ENCODE results near the gene TMEM255B.

Gene TMEM255B

DNA sequence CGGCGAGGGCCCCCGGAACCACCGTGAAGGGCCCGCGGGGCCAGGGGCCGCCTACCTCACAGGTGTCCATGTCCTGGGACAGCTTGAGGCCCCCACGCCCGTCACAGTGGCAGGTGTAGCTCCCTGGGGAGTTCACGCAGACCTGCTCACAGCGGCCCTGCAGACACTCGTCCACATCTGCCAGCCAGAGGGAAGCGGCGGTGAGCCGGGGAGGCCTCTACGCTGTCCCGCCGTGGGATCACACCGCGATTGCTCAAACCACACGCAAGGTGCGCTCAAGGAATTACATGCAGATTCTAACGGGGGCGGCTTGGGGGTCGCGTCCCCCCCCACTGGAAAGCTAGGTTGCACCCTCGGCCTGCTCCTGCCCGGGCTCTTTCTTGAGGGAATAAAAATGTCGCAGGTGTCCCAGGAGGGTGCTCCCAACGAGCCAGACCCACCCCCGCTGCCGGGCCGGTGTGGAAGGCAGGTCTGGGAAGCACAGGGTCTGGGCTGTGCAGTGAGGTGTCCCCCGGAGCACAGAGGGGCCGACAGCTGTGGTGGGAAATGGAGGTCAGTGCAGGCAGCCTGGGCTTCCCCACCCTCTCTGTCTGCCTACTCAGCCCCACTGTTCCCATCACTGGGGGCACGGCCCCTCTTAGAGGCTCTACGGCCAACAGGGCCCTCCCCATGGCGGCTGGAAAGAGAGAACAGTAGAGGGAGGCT lies 75.6 kb downstream of the TMEM255B start:
- TF ChIP-seq CTCF (IDR thresholded peaks at IDR 0.05; ENCODE audit: control insufficient read depth, insufficient read depth, low read depth, low read length, missing control alignments) = no peak
- DNase-seq (ENCODE audit: low read depth) = no peak
- H3K4me3 ChIP-seq (ENCODE audit: control insufficient read depth, low read depth, low read length) = no peak overlapping the region

GRCh38 chr13:113835461-113836270 lies 76.6 kb downstream of the TMEM255B start:
- no peak overlapping the region for H3K4me3 ChIP-seq (ENCODE audit: control insufficient read depth, low read depth, low read length)
- no peak for TF ChIP-seq CTCF (IDR thresholded peaks at IDR 0.05; ENCODE audit: control insufficient read depth, insufficient read depth, low read depth, low read length, missing control alignments)
- peak; percentile 71 for DNase-seq (ENCODE audit: low read depth)

GRCh38 chr13:113836768-113837559 lies 77.9 kb downstream of the TMEM255B start:
- TF ChIP-seq CTCF (IDR thresholded peaks at IDR 0.05; ENCODE audit: control insufficient read depth, insufficient read depth, low read depth, low read length, missing control alignments) = no peak
- no peak overlapping the region for H3K4me3 ChIP-seq (ENCODE audit: control insufficient read depth, low read depth, low read length)
- DNase-seq (ENCODE audit: low read depth) = peak; percentile 80

GRCh38 chr13:113837560-113838355 lies 78.7 kb downstream of the TMEM255B start:
- DNase-seq (ENCODE audit: low read depth) = peak; percentile 94
- TF ChIP-seq CTCF (IDR thresholded peaks at IDR 0.05; ENCODE audit: control insufficient read depth, insufficient read depth, low read depth, low read length, missing control alignments) = no peak
- H3K4me3 ChIP-seq (ENCODE audit: control insufficient read depth, low read depth, low read length) = peak overlapping the region; percentile 32

- no peak for DNase-seq (ENCODE audit: low read depth)
- TF ChIP-seq CTCF (IDR thresholded peaks at IDR 0.05; ENCODE audit: control insufficient read depth, insufficient read depth, low read depth, low read length, missing control alignments) = no peak
- peak overlapping the region; percentile 27 for H3K4me3 ChIP-seq (ENCODE audit: control insufficient read depth, low read depth, low read length)
These were observed 79.7 kb downstream of the TMEM255B start for GRCh38 chr13:113838711-113839201.

Measured in AG09309 (cell line).